Measurements from ENCODE around the gene DOHH.
A peak's percentile ranks its signal among the peaks of the same experiment; 100 is the strongest.
"Not testable (repeated sequence)": the region's sequence is repeated elsewhere in the genome, so short reads cannot be mapped to it uniquely, and the experiment has no call there.

The DOHH gene

GRCh38 chr19:3518659-3519058, 18.2 kb upstream of the DOHH start:
- no peak for DNase-seq (ENCODE audit: low read depth)

- DNase-seq (ENCODE audit: low read depth), result no peak
Observed at GRCh38 chr19:3518255-3518654, 17.8 kb upstream of the DOHH start.

GRCh38 chr19:3517638-3518037, 17.2 kb upstream of the DOHH start:
- DNase-seq (ENCODE audit: low read depth), result no peak

- no peak for DNase-seq (ENCODE audit: low read depth)
Observed at GRCh38 chr19:3516675-3517207, 16.3 kb upstream of the DOHH start.

GRCh38 chr19:3515891-3516422, 15.5 kb upstream of the DOHH start:
- no peak for DNase-seq (ENCODE audit: low read depth)

- no peak for DNase-seq (ENCODE audit: low read depth)
Observed at GRCh38 chr19:3514930-3515329, 14.5 kb upstream of the DOHH start.

- no peak for DNase-seq (ENCODE audit: low read depth)
Observed at GRCh38 chr19:3513229-3514140, 13.0 kb upstream of the DOHH start.

GRCh38 chr19:3512562-3513228, 12.2 kb upstream of the DOHH start:
- no peak for DNase-seq (ENCODE audit: low read depth)

GRCh38 chr19:3511506-3512251, 11.2 kb upstream of the DOHH start:
- DNase-seq (ENCODE audit: low read depth), result no peak

GRCh38 chr19:3510727-3511126, 10.3 kb upstream of the DOHH start:
- no peak for DNase-seq (ENCODE audit: low read depth)

- DNase-seq (ENCODE audit: low read depth), result no peak
Observed at GRCh38 chr19:3509566-3509989, 9.1 kb upstream of the DOHH start.

GRCh38 chr19:3508771-3509535, 8.5 kb upstream of the DOHH start:
- DNase-seq (ENCODE audit: low read depth), result no peak

- not testable (repeated sequence) for DNase-seq (ENCODE audit: low read depth)
Observed at GRCh38 chr19:3508121-3508661, 7.7 kb upstream of the DOHH start.

- DNase-seq (ENCODE audit: low read depth), result no peak
Observed at GRCh38 chr19:3507371-3508120, 7.1 kb upstream of the DOHH start.

GRCh38 chr19:3506384-3507340, 6.2 kb upstream of the DOHH start:
- DNase-seq (ENCODE audit: low read depth), result no peak

GRCh38 chr19:3505598-3506383, 5.3 kb upstream of the DOHH start, which contains the start of gene FZR1:
Gene FZR1 (plus strand): TSS chr19:3506311. CDS start chr19:3522990, 16,679 bp downstream.
- DNase-seq (ENCODE audit: low read depth), result peak; percentile 95

GRCh38 chr19:3504735-3505134, 4.3 kb upstream of the DOHH start:
- no peak for DNase-seq (ENCODE audit: low read depth)

GRCh38 chr19:3503036-3503572, 2.6 kb upstream of the DOHH start:
- DNase-seq (ENCODE audit: low read depth), result no peak

All from HS-5 (cell line).